Measurements from ENCODE around the gene PRLR.

- TF ChIP-seq CTCF (IDR thresholded peaks at IDR 0.05; ENCODE audit: low read depth, low read length, poor library complexity, severe bottlenecking) (no peak), EZH2phosphoT487 (IDR thresholded peaks at IDR 0.05; ENCODE audit: borderline replicate concordance, low read length) (no peak)
Measured at GRCh38 chr5:35223787-35224395, 6.4 kb downstream of the PRLR start.

All from DOHH2 (cell line).